ENCODE results near the gene HERC2. TPM values are rescaled to one million over a fixed set of nuclear protein-coding genes. Genes with fewer than 3 reads are reported as not detected.

HERC2 gene
- total RNA-seq, 1 donor from 2014 or later = 80.1 TPM

- Mint-ChIP-seq H3K27ac (no peak overlapping the region), H3K4me1 (ENCODE audit: unreplicated experiment) (peaks cover 10% of the 10 kb centered on the region), H3K4me3 (no peak overlapping the region), H3K9me3 (no peaks in the 10 kb centered on the region), H3K36me3 (peaks cover 34% of the 10 kb centered on the region), H3K27me3 (no peaks in the 10 kb centered on the region)
- TF ChIP-seq CTCF (conservative IDR thresholded peaks at IDR 0.05) = no peak
- no peak for DNase-seq (ENCODE audit: extremely low spot score, unreplicated experiment)
These were observed 52.9 kb downstream of the HERC2 start for GRCh38 chr15:28269097-28269496.

- no peaks in the 10 kb centered on the region for H3K9me3 Mint-ChIP-seq
- H3K27ac Mint-ChIP-seq = no peak overlapping the region
- TF ChIP-seq CTCF (conservative IDR thresholded peaks at IDR 0.05) = no peak
- H3K36me3 Mint-ChIP-seq = peaks cover 39% of the 10 kb centered on the region
- DNase-seq (ENCODE audit: extremely low spot score, unreplicated experiment) = no peak
- H3K4me1 Mint-ChIP-seq (ENCODE audit: unreplicated experiment) = no peaks in the 10 kb centered on the region
- no peaks in the 10 kb centered on the region for H3K27me3 Mint-ChIP-seq
- no peak overlapping the region for H3K4me3 Mint-ChIP-seq
These were observed 54.3 kb downstream of the HERC2 start for GRCh38 chr15:28267727-28268126.

- H3K27ac Mint-ChIP-seq = no peak overlapping the region
These were observed 56.5 kb downstream of the HERC2 start for GRCh38 chr15:28265334-28266019.

GRCh38 chr15:28264166-28264565 lies 57.8 kb downstream of the HERC2 start:
- no peak overlapping the region for H3K4me3 Mint-ChIP-seq
- H3K27ac Mint-ChIP-seq = no peak overlapping the region
- peaks cover 46% of the 10 kb centered on the region for H3K36me3 Mint-ChIP-seq
- no peak for DNase-seq (ENCODE audit: extremely low spot score, unreplicated experiment)
- TF ChIP-seq CTCF (conservative IDR thresholded peaks at IDR 0.05) = no peak
- H3K9me3 Mint-ChIP-seq = no peaks in the 10 kb centered on the region
- H3K4me1 Mint-ChIP-seq (ENCODE audit: unreplicated experiment) = peaks cover 17% of the 10 kb centered on the region
- H3K27me3 Mint-ChIP-seq = no peaks in the 10 kb centered on the region

More at GRCh38 chr15:28265334-28266019, 56.5 kb downstream of the HERC2 start:
- Mint-ChIP-seq H3K4me1 (ENCODE audit: unreplicated experiment) (peaks cover 17% of the 10 kb centered on the region), H3K27me3 (no peaks in the 10 kb centered on the region), H3K36me3 (peaks cover 46% of the 10 kb centered on the region), H3K4me3 (no peak overlapping the region), H3K9me3 (no peaks in the 10 kb centered on the region)
- no peak for DNase-seq (ENCODE audit: extremely low spot score, unreplicated experiment)
- no peak for TF ChIP-seq CTCF (conservative IDR thresholded peaks at IDR 0.05)

GRCh38 chr15:28262438-28262837 lies 59.5 kb downstream of the HERC2 start:
- DNase-seq (ENCODE audit: extremely low spot score, unreplicated experiment) = no peak
- H3K27ac Mint-ChIP-seq = no peak overlapping the region
- H3K27me3 Mint-ChIP-seq = no peaks in the 10 kb centered on the region
- no peak for TF ChIP-seq CTCF (conservative IDR thresholded peaks at IDR 0.05)
- no peak overlapping the region for H3K4me3 Mint-ChIP-seq
- no peaks in the 10 kb centered on the region for H3K9me3 Mint-ChIP-seq
- peaks cover 17% of the 10 kb centered on the region for H3K4me1 Mint-ChIP-seq (ENCODE audit: unreplicated experiment)
- peaks cover 35% of the 10 kb centered on the region for H3K36me3 Mint-ChIP-seq
